ENCODE results near the gene SEMA3C. TPM values are rescaled to one million over a fixed set of nuclear protein-coding genes. Genes with fewer than 3 reads are reported as not detected.
"Not testable (repeated sequence)": the region's sequence is repeated elsewhere in the genome, so short reads cannot be mapped to it uniquely, and the experiment has no call there.

The SEMA3C gene
- total RNA-seq, 1 donor from 2014 or later = 111 TPM

DNA sequence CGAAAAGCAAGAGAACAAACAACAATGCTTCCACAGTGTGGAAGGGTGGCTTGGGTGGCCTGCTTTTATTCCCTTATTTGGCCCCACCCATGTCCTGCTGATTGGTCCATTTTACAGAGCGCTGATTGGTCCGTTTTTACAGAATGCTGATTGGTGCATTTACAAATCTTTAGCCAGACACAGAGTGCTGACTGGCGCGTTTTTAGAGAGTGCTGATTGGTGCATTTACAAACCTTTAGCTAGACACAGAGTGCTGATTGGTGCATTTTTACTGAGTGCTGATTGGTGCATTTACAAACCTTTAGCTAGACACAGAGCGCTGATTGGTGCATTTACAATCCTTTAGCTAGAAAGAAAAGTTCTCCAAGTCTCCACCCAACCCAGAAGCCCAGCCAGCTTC is 8.1 kb upstream of the SEMA3C start:
- not testable (repeated sequence) for DNase-seq (ENCODE audit: low spot score)

- DNase-seq (ENCODE audit: low spot score) = no peak
Observed at GRCh38 chr7:80924090-80924489, 5.2 kb upstream of the SEMA3C start.

GRCh38 chr7:80923211-80923612 is 4.4 kb upstream of the SEMA3C start:
- no peak for DNase-seq (ENCODE audit: low spot score)

- peak; percentile 67 for DNase-seq (ENCODE audit: low spot score)
Observed at GRCh38 chr7:80922253-80923049, 3.6 kb upstream of the SEMA3C start.

GRCh38 chr7:80921130-80921529 is 2.3 kb upstream of the SEMA3C start:
- no peak for DNase-seq (ENCODE audit: low spot score)

DNA sequence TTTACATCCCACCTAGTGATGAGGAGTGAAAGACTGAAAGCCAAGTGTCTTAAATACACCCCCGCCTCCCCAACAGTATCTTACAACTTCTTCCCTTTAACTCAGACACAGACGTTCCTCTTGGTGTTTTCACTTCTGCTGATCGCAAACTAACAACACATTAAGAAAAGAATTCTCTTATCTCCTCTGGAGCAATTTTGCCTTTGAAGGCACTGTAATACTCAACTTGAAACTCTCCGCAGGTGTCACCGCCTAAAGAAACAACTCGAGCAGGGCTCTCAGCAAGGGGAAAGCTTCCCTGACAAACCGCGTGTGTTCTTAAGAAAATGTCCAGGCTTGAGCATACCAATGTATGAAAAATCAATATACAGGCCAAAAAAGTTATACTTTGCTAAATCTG is 452 bp downstream of the SEMA3C start:
- DNase-seq (ENCODE audit: low spot score) = no peak

- DNase-seq (ENCODE audit: low spot score) = no peak
Observed at GRCh38 chr7:80916770-80917741, 1.8 kb downstream of the SEMA3C start.

DNA sequence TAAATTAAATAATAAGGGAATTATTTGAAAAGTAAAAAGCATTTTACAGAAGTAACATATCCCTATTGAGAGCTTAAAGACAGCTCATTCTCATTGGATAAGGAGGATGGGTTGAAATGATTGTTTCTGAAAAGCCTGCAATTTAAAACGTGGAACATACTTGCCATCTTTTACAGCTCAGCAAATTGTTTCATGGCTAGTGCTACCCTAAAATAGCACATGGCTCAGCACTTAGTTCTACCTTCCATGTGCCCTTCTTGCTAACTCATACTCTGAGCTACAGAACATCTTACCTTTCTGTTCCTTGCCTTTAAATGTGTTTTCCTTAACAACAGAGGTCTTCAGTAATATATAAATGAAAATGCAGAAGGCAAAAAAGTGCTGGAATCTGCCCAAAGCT is 8.6 kb downstream of the SEMA3C start:
- DNase-seq (ENCODE audit: low spot score) = no peak

DNA sequence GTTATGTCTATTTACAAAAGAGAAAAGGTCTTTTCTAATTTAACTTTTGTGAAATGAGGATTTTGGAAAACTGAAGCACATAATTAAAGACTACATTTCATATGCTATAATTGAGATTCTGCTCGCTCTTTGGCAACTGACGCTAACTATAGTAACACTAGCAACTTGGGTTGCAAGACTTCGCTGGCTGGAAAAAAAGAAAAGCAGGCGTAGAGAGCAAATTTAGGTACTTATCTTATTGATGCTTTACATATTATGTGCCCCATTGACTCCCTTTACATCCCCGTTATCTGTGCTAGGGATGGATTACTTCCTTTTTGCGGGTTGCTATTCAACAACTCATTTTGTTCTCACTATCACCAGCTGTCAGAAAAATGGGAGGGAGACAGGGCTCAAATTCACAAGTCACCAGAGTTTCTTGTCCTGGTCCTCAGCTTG is 10.5 kb downstream of the SEMA3C start:
- no peak for DNase-seq (ENCODE audit: low spot score)

GRCh38 chr7:80907612-80908011 is 11.2 kb downstream of the SEMA3C start:
- no peak for DNase-seq (ENCODE audit: low spot score)

- no peak for DNase-seq (ENCODE audit: low spot score)
Observed at GRCh38 chr7:80907141-80907601, 11.7 kb downstream of the SEMA3C start.

- no peak for DNase-seq (ENCODE audit: low spot score)
Observed at GRCh38 chr7:80905334-80905733, 13.5 kb downstream of the SEMA3C start.

- no peak for DNase-seq (ENCODE audit: low spot score)
Observed at GRCh38 chr7:80902716-80903308, 16.0 kb downstream of the SEMA3C start.

- no peak for DNase-seq (ENCODE audit: low spot score)
Observed at GRCh38 chr7:80902019-80902418, 16.8 kb downstream of the SEMA3C start.

- DNase-seq (ENCODE audit: low spot score) = no peak
Observed at GRCh38 chr7:80900583-80901576, 18.0 kb downstream of the SEMA3C start.

DNA sequence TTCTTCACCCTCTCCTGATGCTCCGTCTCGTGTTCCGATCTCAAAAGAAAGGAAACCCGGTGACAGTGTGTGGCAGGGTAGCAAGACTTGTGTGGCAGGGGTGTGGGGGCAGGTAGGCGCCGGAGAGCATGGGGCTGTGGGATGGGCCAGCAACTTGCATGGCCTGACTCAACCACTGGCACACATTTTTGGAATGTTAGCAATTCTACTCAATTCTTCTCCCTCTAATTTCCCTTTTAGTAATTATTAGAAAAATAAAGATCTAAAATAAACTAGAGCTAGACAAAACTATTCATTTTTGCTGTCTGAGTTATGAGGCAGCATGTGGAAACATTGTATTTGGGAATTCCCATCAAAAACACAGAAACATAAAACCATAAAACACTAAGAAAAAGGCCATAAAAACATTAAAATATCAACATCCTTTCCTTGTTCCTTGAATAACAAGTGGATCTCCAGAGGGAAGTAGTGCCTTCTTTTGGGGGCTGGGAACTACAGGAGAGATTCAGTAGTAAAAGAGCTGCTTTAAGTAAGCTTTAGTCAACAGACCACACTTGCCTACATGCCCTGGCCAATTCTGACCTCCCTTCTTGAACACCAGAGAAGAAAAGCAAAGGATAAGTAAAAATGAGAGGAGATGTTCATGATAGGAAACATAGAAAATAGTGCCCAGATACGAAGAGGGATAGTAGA is 21.8 kb downstream of the SEMA3C start:
- DNase-seq (ENCODE audit: low spot score) = no peak

- DNase-seq (ENCODE audit: low spot score) = no peak
Observed at GRCh38 chr7:80895056-80895455, 23.8 kb downstream of the SEMA3C start.

DNA sequence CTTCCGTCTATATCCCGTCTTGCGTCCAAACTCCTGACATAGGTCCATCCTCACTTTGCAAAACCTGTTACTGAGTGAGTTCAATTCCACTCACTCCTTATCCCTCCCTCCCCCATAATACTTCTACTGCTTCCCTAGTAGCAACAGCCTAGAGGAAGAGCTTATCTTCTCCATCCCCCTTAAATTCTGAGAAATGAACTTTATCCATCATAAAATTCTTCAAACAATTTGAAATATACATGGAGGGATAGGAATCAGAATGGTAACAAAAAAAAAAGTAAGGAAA is 27.6 kb downstream of the SEMA3C start:
- DNase-seq (ENCODE audit: low spot score) = no peak

GRCh38 chr7:80890426-80891258 is 28.2 kb downstream of the SEMA3C start:
- no peak for DNase-seq (ENCODE audit: low spot score)

DNA sequence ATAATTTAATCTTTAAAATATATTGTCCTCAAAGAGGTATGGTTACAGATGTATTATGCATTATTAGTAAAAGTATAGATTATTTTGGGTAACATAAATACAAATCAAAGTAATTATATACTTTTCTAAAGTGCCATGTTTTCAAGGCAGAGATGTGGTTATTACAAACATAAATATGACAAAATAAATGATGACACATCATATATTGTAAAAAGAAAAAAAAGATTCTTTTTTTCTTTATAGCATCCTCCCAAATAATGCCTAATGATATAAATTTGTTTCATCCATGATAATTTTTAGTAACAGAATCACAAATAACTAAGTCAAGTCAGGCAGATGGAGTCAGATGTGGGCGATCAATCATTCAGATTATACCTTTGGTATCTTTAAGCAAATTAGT is 29.3 kb downstream of the SEMA3C start:
- DNase-seq (ENCODE audit: low spot score) = no peak

Measured in ureter (tissue), 1 donor.